Left forelimb (tissue), 1 donor: Measurements from ENCODE around the gene MTA2.

ENCODE experiments used
- DNase-seq: peaks from one replicate; pipeline ENCODE4 v3.0.0-alpha.2; 2018; ENCODE audit warnings: low spot score

MTA2 gene

GRCh38 chr11:62546929-62547625, 54.6 kb downstream of the MTA2 start:
- peak; percentile 76 for DNase-seq

GRCh38 chr11:62546244-62546928, 55.3 kb downstream of the MTA2 start, which contains the start of gene AHNAK:
Gene AHNAK, minus strand, starts transcription at chr11:62546806. Its CDS starts 10,708 bp downstream, at chr11:62536098.
- DNase-seq = peak; percentile 90

GRCh38 chr11:62545437-62546243, 56.0 kb downstream of the MTA2 start:
- DNase-seq = peak; percentile 98

DNA sequence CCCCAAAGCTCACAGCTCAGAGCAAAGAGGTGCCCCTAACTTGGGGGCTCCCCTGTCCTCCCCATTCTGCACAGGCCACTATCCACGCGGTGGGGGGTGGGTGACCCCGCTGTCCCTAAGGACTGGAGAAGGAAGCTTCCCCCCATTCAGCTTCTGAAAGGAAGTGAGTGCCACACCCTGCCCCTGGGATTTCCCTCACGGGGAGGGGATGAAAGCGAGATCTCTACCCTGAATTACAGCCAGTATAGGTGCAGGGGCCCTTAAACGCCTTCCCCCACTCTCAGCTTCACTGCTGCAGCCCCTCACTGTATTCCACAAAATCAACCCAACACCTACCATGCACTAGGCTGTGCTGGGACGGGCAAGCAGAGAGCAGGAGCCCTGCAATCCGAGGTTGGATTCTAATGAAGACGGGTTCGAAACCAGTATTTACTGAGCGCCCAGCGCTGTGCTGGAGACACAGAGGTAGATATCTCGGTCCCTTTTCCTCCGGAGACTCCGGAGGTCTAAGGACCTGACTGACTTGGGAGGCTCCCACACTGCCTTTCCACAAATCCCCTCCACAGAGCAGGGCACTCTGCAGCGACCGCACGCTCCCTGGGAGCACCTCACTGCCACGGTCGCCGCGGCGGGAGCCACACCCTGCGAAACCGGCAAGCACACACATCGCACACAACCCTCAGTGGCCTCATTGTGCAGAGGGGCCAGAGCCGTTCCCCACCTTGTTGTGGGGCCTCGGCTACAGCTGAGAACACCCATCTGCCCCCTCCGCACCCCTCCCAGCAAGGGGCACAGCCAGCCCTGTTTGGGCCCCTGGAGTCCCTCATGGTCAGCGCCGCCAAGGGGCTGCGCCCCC, 56.9 kb downstream of the MTA2 start:
- no peak for DNase-seq

DNA sequence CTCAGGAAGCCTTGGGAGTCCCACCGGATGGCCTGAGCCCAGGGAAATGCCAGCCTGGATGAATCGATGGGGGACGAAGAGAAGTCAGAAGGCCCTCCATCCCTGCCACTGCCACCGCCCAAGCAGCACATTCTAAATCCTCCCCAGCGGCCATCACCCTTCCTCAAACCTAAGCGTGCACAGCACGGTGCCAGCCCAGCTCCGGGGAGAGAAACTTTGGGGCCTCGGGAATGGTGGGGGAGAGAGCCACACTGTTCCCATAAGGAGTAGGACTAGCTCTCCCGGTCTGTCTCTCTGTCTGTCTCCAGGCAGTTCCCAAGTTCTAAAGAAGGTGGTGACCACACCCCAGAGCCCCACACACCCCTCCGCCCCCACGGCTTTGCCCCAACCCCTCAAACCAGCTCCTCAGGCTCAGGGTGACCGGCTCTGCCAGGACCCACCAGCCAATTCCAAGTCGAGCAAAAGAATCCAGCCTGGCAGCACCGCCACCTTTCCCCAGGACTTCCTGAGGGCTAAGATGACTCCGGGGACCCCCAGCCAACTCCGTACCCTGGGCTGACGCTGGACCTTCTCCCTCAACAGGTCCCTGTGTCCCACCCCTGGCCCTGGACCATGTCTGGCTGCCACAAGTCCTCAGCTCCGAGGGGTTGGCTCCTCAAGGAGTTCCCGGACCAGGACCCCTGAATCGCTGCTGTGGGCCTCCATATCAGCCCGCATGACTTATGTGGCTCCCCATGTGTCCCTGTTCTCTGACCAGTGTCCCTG, 57.8 kb downstream of the MTA2 start:
- DNase-seq = no peak
